Ecto neural progenitor cell (in vitro differentiated cells): ENCODE results near the gene EIF4A3.
"Not testable (repeated sequence)": the region's sequence is repeated elsewhere in the genome, so short reads cannot be mapped to it uniquely, and the experiment has no call there.

ENCODE experiments used
- DNase-seq: peaks from one replicate; pipeline ENCODE4 v3.0.0-alpha.2; 2018; ENCODE audit warnings: low spot score

Gene EIF4A3

GRCh38 chr17:80173126-80173525 lies 26.2 kb upstream of the EIF4A3 start:
- DNase-seq: no peak

GRCh38 chr17:80171681-80172080 lies 24.8 kb upstream of the EIF4A3 start:
- no peak for DNase-seq

DNA sequence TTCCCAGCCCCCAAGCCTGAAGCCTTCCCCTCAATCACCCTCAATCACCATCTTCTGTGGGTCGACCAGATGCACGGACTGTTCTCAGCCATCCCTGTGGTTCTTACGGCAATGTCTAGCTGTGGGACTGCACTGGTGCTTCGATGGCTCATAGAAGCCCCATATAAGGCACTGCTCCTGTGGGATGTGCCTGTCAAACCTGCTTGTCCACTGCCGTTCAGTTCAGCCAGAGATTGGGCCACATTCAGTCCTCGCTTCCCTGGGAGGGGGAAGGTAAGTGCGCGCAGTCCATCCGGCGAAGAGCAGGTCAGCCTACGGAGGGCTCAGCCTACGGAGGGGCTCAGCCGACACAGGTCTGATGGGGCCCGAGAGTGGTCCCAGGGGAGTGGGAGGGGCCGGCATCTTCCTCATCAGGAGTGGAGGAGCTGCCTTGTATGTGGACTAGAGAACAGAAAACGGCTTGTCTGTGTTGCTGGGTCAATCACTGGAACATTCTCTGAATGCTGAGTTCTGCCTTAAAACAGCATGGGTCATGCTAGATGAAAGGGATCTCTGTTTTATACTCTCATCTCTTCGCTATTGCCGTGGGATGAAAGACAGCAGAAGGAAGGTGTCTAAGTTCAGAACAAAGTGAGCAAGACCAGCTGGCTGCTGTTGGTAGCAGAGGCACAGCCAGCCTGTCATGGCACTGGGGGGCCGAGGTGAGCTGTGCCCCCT lies 23.0 kb upstream of the EIF4A3 start, which contains the start of gene CARD14:
Gene CARD14 (plus strand): TSS at position 247 of the 717 bp plus-strand sequence. CDS start 11,409 bp downstream, outside the sequence.
- DNase-seq: no peak

GRCh38 chr17:80169107-80169506 lies 22.2 kb upstream of the EIF4A3 start:
- no peak for DNase-seq

DNA sequence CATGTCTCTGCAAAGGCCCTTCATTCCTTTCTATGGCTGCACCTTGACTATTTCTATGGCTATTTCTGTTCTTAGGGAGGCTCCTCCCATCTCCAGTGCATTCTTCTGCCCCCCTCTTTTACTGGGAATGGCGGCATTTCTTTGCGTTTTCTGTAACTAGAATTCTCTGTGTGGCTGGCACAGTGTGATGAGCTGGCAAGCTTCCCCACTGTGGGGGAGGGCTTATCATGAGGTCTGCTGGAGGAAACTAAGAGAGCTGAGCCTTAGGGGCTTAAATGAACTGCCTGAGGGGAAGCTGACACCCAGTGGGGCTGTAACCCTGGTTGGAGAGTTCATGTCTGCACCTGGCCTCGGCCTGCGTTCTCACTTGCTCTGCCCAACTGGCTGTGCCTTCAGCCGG lies 21.4 kb upstream of the EIF4A3 start:
- no peak for DNase-seq

GRCh38 chr17:80166446-80166845 lies 19.5 kb upstream of the EIF4A3 start:
- DNase-seq: no peak

DNA sequence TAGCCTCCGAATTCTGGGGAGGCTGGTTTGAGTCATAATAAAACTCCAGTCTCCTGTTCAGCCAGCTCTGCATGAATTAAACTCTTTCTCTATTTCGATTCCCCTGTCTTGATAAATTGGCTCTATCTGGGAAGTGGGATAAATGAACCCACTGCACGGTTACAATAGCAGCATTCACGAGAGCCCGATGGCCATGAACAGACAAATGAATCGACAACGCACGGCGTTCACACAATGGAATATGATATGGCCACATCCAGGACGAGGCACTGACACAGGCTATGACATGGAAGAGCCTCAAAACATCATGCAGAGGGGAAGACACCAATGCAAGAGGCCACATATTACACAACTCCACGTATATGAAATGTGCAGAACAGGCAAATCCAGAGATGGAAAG lies 17.3 kb upstream of the EIF4A3 start:
- no peak for DNase-seq

DNA sequence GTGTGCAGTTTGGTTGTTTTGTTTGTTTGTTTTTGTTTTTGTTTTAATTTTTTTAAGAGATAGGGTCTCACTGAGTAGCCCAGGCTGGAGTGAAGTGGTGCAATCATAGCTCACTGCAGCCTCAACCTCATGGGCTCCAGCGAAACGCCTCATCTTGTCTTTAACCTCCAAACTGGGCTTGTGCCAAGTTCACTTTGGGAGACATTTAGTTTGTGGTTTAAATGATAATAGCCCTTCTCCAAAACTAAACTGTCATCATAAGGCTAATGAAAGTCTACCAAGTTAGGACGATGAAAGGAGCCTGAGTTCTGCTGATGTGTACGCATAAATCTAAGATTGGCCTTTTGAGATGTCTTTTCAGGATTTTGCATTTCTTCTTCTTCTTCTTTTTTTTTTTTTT lies 16.4 kb upstream of the EIF4A3 start:
- no peak for DNase-seq

GRCh38 chr17:80160536-80160935 lies 13.6 kb upstream of the EIF4A3 start:
- DNase-seq: no peak

DNA sequence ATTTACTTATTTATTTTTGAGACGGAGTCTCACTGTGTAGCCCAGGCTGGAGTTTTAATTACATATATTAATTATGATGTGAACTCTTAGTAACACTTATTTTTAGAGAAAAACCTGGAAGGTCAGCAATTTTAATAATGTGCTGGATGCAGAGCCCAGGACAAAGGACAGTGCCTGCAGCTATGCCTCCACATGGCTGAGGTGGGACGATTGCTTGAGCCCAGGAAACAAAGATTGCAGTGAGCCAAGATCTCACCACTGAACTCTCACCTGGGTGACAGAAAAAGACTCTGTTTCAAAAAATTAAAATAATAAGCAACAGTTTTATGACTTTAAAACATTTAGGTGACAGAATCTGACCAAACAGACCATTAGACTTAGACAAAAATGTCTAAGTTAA lies 11.9 kb upstream of the EIF4A3 start:
- no peak for DNase-seq

GRCh38 chr17:80155600-80155999 lies 8.7 kb upstream of the EIF4A3 start:
- not testable (repeated sequence) for DNase-seq

- DNase-seq: no peak
These were observed 7.2 kb upstream of the EIF4A3 start for GRCh38 chr17:80154166-80154565.

GRCh38 chr17:80153004-80153403 lies 6.1 kb upstream of the EIF4A3 start:
- DNase-seq: no peak

- no peak for DNase-seq
These were observed 5.3 kb upstream of the EIF4A3 start for GRCh38 chr17:80152081-80152702.

DNA sequence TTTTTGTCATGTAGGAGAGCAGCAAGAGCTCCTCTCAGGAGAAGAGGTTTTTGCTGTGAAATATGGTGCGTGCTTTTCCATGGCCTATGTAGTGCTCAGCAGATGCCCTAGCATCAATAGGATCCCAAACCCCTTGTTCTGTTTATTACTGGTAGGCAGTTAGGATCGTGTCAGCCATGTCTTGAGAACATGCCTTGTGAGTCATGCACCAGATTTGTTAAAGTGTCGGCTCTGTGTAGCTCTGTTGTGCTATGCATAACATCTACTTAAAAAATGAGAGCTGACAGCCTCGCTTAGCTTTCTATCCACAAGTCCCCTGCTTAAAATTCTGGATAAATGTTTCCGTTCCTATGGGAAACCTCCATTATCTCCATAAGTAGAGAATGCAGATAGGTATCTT lies 4.4 kb upstream of the EIF4A3 start:
- no peak for DNase-seq

GRCh38 chr17:80146121-80147034 lies 550 bp downstream of the EIF4A3 start:
- DNase-seq: peak; percentile 80

GRCh38 chr17:80145076-80146075 lies 1.6 kb downstream of the EIF4A3 start:
- no peak for DNase-seq

DNA sequence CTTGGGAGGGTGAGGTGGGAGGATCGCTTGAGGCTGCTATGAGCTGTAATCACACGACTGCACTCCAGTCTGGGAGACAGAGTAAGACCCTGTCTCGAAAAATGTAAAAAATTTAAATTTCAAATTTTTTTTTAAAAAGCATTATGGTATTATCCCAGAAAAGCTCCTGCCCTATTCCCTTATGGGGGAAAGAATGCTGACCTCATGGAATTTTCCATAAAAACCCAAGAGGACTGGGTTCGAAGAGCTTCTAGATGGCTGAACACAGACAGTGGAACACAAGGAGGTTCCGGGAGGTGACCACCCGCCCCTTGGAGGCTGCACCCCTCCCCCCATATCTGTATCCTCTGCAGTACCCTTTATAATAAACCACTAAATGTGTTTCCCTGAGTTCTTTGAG lies 4.0 kb downstream of the EIF4A3 start:
- no peak for DNase-seq

DNA sequence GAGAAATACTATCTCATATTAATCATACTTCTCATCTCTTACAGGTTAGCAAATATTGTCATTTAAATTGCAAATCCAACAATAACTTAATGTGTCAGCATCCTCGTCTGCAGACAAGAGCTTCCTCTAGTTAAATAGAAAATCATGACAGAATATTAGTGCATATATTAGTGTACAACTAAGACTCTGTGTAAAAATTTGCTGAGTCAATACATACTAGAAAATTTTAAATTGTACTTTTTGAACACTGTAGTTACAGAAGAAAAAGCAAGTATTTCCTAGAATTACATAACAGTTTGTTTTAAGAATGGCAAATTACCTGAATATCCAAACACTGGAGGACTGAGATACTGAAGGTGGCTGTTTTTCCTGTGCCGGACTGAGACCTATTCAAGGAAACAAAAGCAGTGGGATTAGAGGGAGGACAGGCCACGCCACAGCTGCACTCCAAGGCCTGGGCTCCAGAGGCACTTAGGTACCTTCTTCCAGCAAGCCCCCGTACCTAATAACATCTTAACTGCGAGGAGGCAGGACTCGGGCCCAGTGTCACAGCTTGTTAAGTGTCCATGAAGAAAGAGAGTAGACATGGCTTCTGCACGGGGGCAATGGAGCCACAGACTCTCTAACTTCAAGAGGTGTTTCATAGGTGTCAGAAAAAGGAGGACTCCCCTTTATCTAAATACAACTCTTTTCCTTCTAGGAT lies 5.3 kb downstream of the EIF4A3 start:
- no peak for DNase-seq

GRCh38 chr17:80138856-80139426 lies 8.0 kb downstream of the EIF4A3 start:
- DNase-seq: no peak
